Measurements from ENCODE around the gene HECTD3.
"Not testable (repeated sequence)": the region's sequence is repeated elsewhere in the genome, so short reads cannot be mapped to it uniquely, and the experiment has no call there.

HECTD3 gene

DNA sequence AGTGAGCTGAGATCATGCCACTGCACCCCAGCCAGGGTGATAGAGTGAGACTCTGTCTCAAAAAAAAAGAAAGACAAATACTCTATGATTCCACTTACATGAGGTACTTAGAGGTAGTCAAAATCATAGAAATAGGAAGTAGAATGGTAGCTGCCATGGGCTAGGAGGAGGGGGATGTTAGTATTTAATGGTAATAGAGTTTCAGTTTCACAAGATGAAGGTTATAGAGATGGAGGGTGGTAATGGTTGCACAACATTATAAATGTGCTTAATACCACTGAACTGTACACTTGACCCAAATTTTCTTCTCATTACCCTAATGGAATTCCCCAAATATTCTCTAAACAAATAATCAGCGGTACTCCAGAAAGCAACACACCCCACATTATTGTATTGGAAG is 37.5 kb downstream of the HECTD3 start:
- Histone ChIP-seq H3K36me3 (ENCODE audit: control insufficient read depth, insufficient read depth, low read length, severe bottlenecking) (peaks cover 76% of the 10 kb centered on the region), H3K9ac (ENCODE audit: low read length) (no peak overlapping the region), H3K4me1 (ENCODE audit: control insufficient read depth, insufficient read depth, low read length) (peaks cover 6% of the 10 kb centered on the region)

DNA sequence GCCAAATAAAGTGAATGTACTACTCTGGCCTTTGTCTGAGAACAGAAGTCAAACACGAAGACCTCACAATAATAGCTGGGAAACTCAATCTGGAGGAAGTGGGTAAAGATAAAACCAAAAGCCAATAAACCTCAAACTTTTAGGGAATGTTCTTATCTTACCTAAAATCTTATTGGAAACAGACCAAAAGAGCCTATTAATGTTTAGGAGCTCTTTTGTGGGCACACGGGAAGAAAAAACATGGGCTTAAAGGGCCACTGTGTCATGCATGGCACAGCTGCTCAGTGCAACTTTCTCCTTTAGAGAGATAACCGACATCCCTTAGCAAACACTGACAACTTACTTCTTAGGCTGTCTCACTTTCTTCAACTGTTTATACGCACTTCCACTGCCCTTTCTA is 40.8 kb downstream of the HECTD3 start:
- Histone ChIP-seq H3K36me3 (ENCODE audit: control insufficient read depth, insufficient read depth, low read length, severe bottlenecking) (peaks cover 45% of the 10 kb centered on the region), H3K27me3 (replicated peaks; ENCODE audit: control insufficient read depth, insufficient read depth, low read length) (no peaks in the 10 kb centered on the region), H3K9ac (ENCODE audit: low read length) (no peak overlapping the region), H3K4me3 (ENCODE audit: low read length) (no peak overlapping the region), H3K9me3 (ENCODE audit: control insufficient read depth, low read length) (no peaks in the 10 kb centered on the region), H3K4me1 (ENCODE audit: control insufficient read depth, insufficient read depth, low read length) (peaks cover 13% of the 10 kb centered on the region)
- DNase-seq (ENCODE audit: low read depth) = no peak

More for the DNA sequence above, 37.5 kb downstream of the HECTD3 start:
- Histone ChIP-seq H3K27me3 (replicated peaks; ENCODE audit: control insufficient read depth, insufficient read depth, low read length) (no peaks in the 10 kb centered on the region), H3K9me3 (ENCODE audit: control insufficient read depth, low read length) (no peaks in the 10 kb centered on the region), H3K4me3 (ENCODE audit: low read length) (no peak overlapping the region)
- no peak for DNase-seq (ENCODE audit: low read depth)

DNA sequence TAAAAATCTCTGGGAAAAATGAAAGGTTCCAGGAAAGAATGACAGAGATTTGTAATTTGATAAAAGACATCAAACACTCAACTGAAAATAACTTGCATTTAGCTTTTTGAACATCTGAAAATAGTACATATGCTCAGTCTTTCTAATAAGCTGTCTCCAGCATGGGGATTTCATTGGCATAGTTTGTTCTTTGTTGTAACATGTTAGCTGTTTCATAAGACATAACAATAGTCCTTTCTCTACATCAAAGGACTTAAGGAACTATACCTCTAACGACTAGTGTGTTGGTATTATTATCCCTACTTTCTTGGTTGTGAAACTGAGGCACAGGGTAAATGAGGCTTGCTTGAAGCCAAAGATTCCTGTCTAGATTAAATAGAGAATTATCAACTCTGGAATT is 46.7 kb downstream of the HECTD3 start:
- no peak for DNase-seq (ENCODE audit: low read depth)
- H3K9ac ChIP-seq (ENCODE audit: low read length) = no peak overlapping the region
- H3K9me3 ChIP-seq (ENCODE audit: control insufficient read depth, low read length) = no peaks in the 10 kb centered on the region
- H3K27me3 ChIP-seq (replicated peaks; ENCODE audit: control insufficient read depth, insufficient read depth, low read length) = no peaks in the 10 kb centered on the region
- peaks cover 4% of the 10 kb centered on the region for H3K36me3 ChIP-seq (ENCODE audit: control insufficient read depth, insufficient read depth, low read length, severe bottlenecking)
- no peak overlapping the region for H3K4me3 ChIP-seq (ENCODE audit: low read length)
- H3K4me1 ChIP-seq (ENCODE audit: control insufficient read depth, insufficient read depth, low read length) = peaks cover 7% of the 10 kb centered on the region

DNA sequence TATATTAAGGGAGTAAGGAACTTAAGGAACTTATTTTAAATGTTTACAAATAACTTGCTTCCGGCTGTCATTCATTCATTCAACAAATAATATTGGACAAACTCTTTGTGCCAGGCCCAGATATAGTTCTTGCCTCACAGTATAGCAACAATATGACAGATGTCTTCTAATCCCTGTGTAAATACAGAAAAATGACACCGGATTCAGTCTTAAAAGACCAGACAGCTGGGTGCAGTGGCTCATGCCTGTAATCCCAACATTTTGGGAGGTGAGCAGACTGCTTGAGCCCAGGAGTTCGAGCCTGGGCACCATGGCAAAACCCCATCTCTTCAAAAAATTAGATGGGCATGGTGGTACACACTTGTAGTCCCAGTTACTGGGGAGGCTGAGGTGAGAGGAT is 48.4 kb downstream of the HECTD3 start:
- DNase-seq (ENCODE audit: low read depth) = no peak
- Histone ChIP-seq H3K9ac (ENCODE audit: low read length) (no peak overlapping the region), H3K4me3 (ENCODE audit: low read length) (no peak overlapping the region), H3K27me3 (replicated peaks; ENCODE audit: control insufficient read depth, insufficient read depth, low read length) (no peaks in the 10 kb centered on the region), H3K9me3 (ENCODE audit: control insufficient read depth, low read length) (no peaks in the 10 kb centered on the region), H3K4me1 (ENCODE audit: control insufficient read depth, insufficient read depth, low read length) (peaks cover 6% of the 10 kb centered on the region), H3K36me3 (ENCODE audit: control insufficient read depth, insufficient read depth, low read length, severe bottlenecking) (peaks cover 8% of the 10 kb centered on the region)

DNA sequence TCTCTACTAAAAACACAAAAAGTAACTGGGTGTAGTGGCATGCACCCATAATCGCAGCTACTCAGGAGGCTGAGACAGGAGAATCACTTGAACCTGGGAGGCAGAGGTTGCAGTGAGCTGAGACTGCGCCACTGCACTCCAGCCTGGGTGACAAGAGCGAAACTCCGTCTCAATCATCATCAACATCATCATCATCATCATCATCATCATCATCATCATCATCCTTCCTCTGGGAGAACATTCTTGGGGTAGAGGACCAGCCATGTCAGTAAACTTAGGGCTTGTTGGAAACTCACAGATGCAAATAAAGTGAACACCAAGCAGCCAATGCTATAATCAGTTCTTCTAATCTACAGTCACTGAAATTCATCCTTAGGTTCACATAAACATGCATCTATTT is 49.1 kb downstream of the HECTD3 start:
- not testable (repeated sequence) for DNase-seq (ENCODE audit: low read depth); H3K9me3 ChIP-seq (ENCODE audit: control insufficient read depth, low read length); H3K4me1 ChIP-seq (ENCODE audit: control insufficient read depth, insufficient read depth, low read length); H3K27me3 ChIP-seq (replicated peaks; ENCODE audit: control insufficient read depth, insufficient read depth, low read length); H3K4me3 ChIP-seq (ENCODE audit: low read length); H3K9ac ChIP-seq (ENCODE audit: low read length); H3K36me3 ChIP-seq (ENCODE audit: control insufficient read depth, insufficient read depth, low read length, severe bottlenecking)

DNA sequence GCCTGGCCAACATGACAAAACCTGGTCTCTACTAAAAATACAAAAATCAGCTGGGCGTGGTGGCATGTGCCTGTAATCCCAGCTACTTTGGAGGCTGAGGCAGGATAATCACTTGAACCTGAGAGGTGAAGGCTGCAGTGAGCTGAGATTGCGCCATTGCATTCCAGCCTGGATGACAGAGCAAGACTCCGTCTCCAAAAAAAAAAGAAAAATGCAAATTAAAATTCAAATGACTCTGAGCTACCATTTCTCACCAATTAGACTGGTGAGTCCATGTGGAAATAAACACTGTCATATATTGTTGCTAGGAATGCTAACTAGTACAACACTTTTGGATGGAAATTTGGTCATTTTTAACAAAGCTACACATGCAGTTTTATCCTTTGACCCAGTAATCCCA is 53.6 kb downstream of the HECTD3 start:
- H3K36me3 ChIP-seq (ENCODE audit: control insufficient read depth, insufficient read depth, low read length, severe bottlenecking); H3K4me1 ChIP-seq (ENCODE audit: control insufficient read depth, insufficient read depth, low read length); H3K27me3 ChIP-seq (replicated peaks; ENCODE audit: control insufficient read depth, insufficient read depth, low read length); H3K9ac ChIP-seq (ENCODE audit: low read length); H3K9me3 ChIP-seq (ENCODE audit: control insufficient read depth, low read length); H3K4me3 ChIP-seq (ENCODE audit: low read length): not testable (repeated sequence)
- DNase-seq (ENCODE audit: low read depth) = peak; percentile 6

DNA sequence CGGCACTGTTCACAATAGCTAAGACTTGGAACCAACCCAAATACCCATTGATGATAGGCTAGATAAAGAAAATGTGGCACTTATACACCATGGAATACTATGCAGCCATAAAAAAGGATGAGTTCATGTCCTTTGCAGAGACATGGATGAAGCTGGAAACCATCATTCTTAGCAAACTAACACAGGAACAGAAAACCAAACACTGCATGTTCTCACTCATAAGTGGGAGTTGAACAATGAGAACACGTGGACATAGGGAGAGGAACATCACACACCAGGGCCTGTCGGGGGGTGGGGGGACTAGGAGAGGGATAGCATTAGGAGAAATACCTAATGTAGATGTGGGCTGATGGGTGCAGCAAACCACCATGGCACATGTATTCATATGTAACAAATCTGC is 55.0 kb downstream of the HECTD3 start:
- H3K4me3 ChIP-seq (ENCODE audit: low read length); H3K36me3 ChIP-seq (ENCODE audit: control insufficient read depth, insufficient read depth, low read length, severe bottlenecking); H3K9me3 ChIP-seq (ENCODE audit: control insufficient read depth, low read length); H3K27me3 ChIP-seq (replicated peaks; ENCODE audit: control insufficient read depth, insufficient read depth, low read length); DNase-seq (ENCODE audit: low read depth); H3K4me1 ChIP-seq (ENCODE audit: control insufficient read depth, insufficient read depth, low read length); H3K9ac ChIP-seq (ENCODE audit: low read length): not testable (repeated sequence)

Data from adipocyte (in vitro differentiated cells).